HG03280 (cell line): ENCODE results near the gene SMAP2.
"Not testable (repeated sequence)": the region's sequence is repeated elsewhere in the genome, so short reads cannot be mapped to it uniquely, and the experiment has no call there.

Source experiments
- ATAC-seq: cut with Tn5 transposase; IDR thresholded peaks from one replicate; pipeline ENCODE4 v1.9.1; 2021; ENCODE audit warnings: mild to moderate bottlenecking, moderate library complexity; ENCODE audit not compliant: unreplicated experiment

Gene SMAP2

GRCh38 chr1:40373323-40374283, at the start of gene SMAP2:
Gene SMAP2, plus strand, starts transcription at chr1:40373727. Its CDS starts 394 bp downstream, at chr1:40374121.
- peak; percentile 80 for ATAC-seq

- not testable (repeated sequence) for ATAC-seq
Measured at GRCh38 chr1:40331403-40331802, 42.1 kb upstream of the SMAP2 start.

- ATAC-seq: no peak
Measured at GRCh38 chr1:40332695-40333094, 40.8 kb upstream of the SMAP2 start.

- no peak for ATAC-seq
Measured at GRCh38 chr1:40337443-40337842, 36.1 kb upstream of the SMAP2 start.

- no peak for ATAC-seq
Measured at GRCh38 chr1:40338745-40339419, 34.6 kb upstream of the SMAP2 start.

- no peak for ATAC-seq
Measured at GRCh38 chr1:40339420-40340323, 33.9 kb upstream of the SMAP2 start.

- no peak for ATAC-seq
Measured at GRCh38 chr1:40341491-40342380, 31.8 kb upstream of the SMAP2 start.

- ATAC-seq: not testable (repeated sequence)
Measured at GRCh38 chr1:40342381-40342717, 31.2 kb upstream of the SMAP2 start.

- no peak for ATAC-seq
Measured at GRCh38 chr1:40344597-40344996, 28.9 kb upstream of the SMAP2 start.

- ATAC-seq: no peak
Measured at GRCh38 chr1:40350391-40350790, 23.1 kb upstream of the SMAP2 start.

GRCh38 chr1:40351124-40351523, 22.4 kb upstream of the SMAP2 start:
- ATAC-seq: no peak

GRCh38 chr1:40352126-40352525, 21.4 kb upstream of the SMAP2 start:
- no peak for ATAC-seq

- no peak for ATAC-seq
Measured at GRCh38 chr1:40353082-40353481, 20.4 kb upstream of the SMAP2 start.

- ATAC-seq: no peak
Measured at GRCh38 chr1:40357625-40358024, 15.9 kb upstream of the SMAP2 start.

GRCh38 chr1:40360631-40361030, 12.9 kb upstream of the SMAP2 start:
- ATAC-seq: no peak

GRCh38 chr1:40361201-40361600, 12.3 kb upstream of the SMAP2 start:
- no peak for ATAC-seq

- no peak for ATAC-seq
Measured at GRCh38 chr1:40361637-40362036, 11.9 kb upstream of the SMAP2 start.

GRCh38 chr1:40362199-40362598, 11.3 kb upstream of the SMAP2 start:
- no peak for ATAC-seq

GRCh38 chr1:40362699-40363098, 10.8 kb upstream of the SMAP2 start:
- ATAC-seq: no peak

GRCh38 chr1:40363721-40364120, 9.8 kb upstream of the SMAP2 start:
- peak; percentile 86 for ATAC-seq
